ENCODE results near the gene C1orf52. TPM values are rescaled to one million over a fixed set of nuclear protein-coding genes. Genes with fewer than 3 reads are reported as not detected.

Gene C1orf52
- total RNA-seq, 1 donor from 2014 or later: 12.8 TPM

Other genes with a start within 250 kb of the C1orf52 start
- 2.9 and 3.0 TPM in 2 replicates for gene MCOLN3, start 211.2 kb downstream of the C1orf52 start, total RNA-seq
- gene SYDE2, start 58.6 kb downstream of the C1orf52 start, total RNA-seq: 6.8 and 7.6 TPM in 2 replicates
- 14.3 and 15.6 TPM in 2 replicates for gene BCL10, start 17.0 kb upstream of the C1orf52 start, total RNA-seq
- gene DDAH1, start 205.5 kb upstream of the C1orf52 start, total RNA-seq: 16.3 and 18.1 TPM in 2 replicates